ENCODE data around the gene CFAP45. TPM values are rescaled to one million over a fixed set of nuclear protein-coding genes. Genes with fewer than 3 reads are reported as not detected.
A peak's percentile ranks its signal among the peaks of the same experiment; 100 is the strongest.

The CFAP45 gene
- total and polyA plus RNA-seq, 2 donors (not counting 1 experiment from before 2014, with no cell fraction given), result 1.3 to 2.4 TPM

GRCh38 chr1:159911326-159912070 lies 11.5 kb upstream of the CFAP45 start:
- H3K27me3 ChIP-seq (replicated peaks in 1 of 4; ENCODE audit: control extremely low read depth in 1 of 4, control insufficient read depth in 3 of 4, insufficient read depth in 4 of 4, low read length in 3 of 4), result no peaks in the 10 kb centered on the region
- no peaks in the 10 kb centered on the region for H4K20me1 ChIP-seq (ENCODE audit: control insufficient read depth, insufficient read depth, low read length, poor library complexity, severe bottlenecking)
- Mint-ChIP-seq H3K27me3 (no peaks in the 10 kb centered on the region), H3K27ac (peak overlapping the region; percentile 98), H3K9me3 (ENCODE audit: insufficient read depth) (no peaks in the 10 kb centered on the region), H3K4me3 (peak overlapping the region; percentile 79), H3K4me1 (peaks cover 54% of the 10 kb centered on the region)
- ChIA-PET POLR2A (interaction anchor here (1.1 kb wide), 1 partner anchor 52 kb away, joined by 3 read pairs; no protein-coding TSS in a partner anchor), CTCF (no interaction called here)
- TF ChIP-seq EZH2 (IDR thresholded peaks at IDR 0.05; ENCODE audit: borderline replicate concordance, insufficient read depth, low read depth, low read length, poor library complexity, severe bottlenecking), result no peak
- TF ChIP-seq, protein P1, sequence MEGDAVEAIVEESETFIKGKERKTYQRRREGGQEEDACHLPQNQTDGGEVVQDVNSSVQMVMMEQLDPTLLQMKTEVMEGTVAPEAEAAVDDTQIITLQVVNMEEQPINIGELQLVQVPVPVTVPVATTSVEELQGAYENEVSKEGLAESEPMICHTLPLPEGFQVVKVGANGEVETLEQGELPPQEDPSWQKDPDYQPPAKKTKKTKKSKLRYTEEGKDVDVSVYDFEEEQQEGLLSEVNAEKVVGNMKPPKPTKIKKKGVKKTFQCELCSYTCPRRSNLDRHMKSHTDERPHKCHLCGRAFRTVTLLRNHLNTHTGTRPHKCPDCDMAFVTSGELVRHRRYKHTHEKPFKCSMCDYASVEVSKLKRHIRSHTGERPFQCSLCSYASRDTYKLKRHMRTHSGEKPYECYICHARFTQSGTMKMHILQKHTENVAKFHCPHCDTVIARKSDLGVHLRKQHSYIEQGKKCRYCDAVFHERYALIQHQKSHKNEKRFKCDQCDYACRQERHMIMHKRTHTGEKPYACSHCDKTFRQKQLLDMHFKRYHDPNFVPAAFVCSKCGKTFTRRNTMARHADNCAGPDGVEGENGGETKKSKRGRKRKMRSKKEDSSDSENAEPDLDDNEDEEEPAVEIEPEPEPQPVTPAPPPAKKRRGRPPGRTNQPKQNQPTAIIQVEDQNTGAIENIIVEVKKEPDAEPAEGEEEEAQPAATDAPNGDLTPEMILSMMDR (IDR thresholded peaks at IDR 0.05), result no peak
- H2AFZ ChIP-seq (ENCODE audit: insufficient read depth, low read depth, low read length, poor library complexity, severe bottlenecking), result no peak overlapping the region
- peaks cover 4% of the 10 kb centered on the region for H3K79me2 ChIP-seq (ENCODE audit: control insufficient read depth, insufficient read depth, low read length)
- WGBS (ENCODE audit: insufficient coverage), result 70% methylated on average over 2 of the region's 6 CpGs
- peak overlapping the region; percentile 43 for H3K9ac ChIP-seq (ENCODE audit: low read length)
- peak overlapping the region; percentile 81 to 96 for H3K27ac ChIP-seq (ENCODE audit: low read length in 2 of 2)
- no peak for ATAC-seq (ENCODE audit: low read depth)
- H3K4me1 ChIP-seq (ENCODE audit: control insufficient read depth in 2 of 2, insufficient read depth in 2 of 2, low read length in 2 of 2), result peaks cover 38 to 42% of the 10 kb centered on the region in 2 donors
- H3K4me2 ChIP-seq (replicated peaks; ENCODE audit: low read depth, low read length, poor library complexity, severe bottlenecking), result peak overlapping the region; percentile 61
- intact Hi-C loops (cut with micrococcal nuclease), result no loop called here
- DNase-seq, result peak; percentile 49
- H3K36me3 ChIP-seq (replicated peaks in 1 of 2; ENCODE audit: control extremely low read depth in 1 of 2, control insufficient read depth in 1 of 2, extremely low read depth in 1 of 2, insufficient read depth in 2 of 2, low read length in 1 of 2), result peaks cover 0 to under 1% of the 10 kb centered on the region in 2 experiments
- H3K9me3 ChIP-seq (ENCODE audit: control extremely low read depth in 1 of 3, control insufficient read depth in 2 of 3, insufficient read depth in 1 of 3, low read length in 2 of 3), result no peaks in the 10 kb centered on the region
- H3K4me3 ChIP-seq (ENCODE audit: control extremely low read depth in 1 of 5, extremely low read depth in 1 of 5, insufficient read depth in 1 of 5, low read depth in 2 of 5, low read length in 4 of 5), result peak overlapping the region in 1 of 5 experiments; percentile 6
